Measurements from ENCODE around the gene RAB8A.

DNA sequence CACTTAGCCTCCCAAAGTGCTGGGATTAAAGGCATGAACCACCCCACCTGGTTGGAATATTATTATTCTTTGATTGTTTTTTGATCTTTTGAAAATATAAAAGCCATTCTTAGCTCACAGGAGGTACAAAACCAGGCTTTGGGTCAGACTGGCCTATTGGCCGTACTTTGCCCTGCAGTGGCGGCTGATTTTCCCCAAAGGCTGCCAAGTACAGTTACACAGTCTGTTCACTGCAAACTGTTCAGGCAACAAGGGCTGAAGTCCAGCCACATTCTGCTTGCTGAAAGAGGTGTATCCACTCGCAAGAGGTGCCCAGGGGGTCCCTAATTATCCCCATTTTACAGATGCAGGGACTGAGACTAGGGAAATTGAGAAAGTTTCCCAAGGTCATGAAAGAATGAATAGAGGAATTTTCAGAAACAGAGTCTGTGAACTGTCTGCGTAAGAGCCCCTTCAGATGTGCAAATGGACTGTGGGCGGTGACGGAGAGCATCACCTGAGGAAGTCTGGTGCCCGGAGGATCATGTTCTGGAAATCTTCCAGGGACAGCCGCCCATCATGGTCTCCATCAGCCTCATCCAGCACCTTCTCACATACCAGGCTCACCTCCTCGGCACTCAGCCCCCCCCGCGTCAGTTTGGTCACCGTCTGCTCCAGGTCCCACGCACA is 52.7 kb downstream of the RAB8A start:
- TF ChIP-seq, protein P1, sequence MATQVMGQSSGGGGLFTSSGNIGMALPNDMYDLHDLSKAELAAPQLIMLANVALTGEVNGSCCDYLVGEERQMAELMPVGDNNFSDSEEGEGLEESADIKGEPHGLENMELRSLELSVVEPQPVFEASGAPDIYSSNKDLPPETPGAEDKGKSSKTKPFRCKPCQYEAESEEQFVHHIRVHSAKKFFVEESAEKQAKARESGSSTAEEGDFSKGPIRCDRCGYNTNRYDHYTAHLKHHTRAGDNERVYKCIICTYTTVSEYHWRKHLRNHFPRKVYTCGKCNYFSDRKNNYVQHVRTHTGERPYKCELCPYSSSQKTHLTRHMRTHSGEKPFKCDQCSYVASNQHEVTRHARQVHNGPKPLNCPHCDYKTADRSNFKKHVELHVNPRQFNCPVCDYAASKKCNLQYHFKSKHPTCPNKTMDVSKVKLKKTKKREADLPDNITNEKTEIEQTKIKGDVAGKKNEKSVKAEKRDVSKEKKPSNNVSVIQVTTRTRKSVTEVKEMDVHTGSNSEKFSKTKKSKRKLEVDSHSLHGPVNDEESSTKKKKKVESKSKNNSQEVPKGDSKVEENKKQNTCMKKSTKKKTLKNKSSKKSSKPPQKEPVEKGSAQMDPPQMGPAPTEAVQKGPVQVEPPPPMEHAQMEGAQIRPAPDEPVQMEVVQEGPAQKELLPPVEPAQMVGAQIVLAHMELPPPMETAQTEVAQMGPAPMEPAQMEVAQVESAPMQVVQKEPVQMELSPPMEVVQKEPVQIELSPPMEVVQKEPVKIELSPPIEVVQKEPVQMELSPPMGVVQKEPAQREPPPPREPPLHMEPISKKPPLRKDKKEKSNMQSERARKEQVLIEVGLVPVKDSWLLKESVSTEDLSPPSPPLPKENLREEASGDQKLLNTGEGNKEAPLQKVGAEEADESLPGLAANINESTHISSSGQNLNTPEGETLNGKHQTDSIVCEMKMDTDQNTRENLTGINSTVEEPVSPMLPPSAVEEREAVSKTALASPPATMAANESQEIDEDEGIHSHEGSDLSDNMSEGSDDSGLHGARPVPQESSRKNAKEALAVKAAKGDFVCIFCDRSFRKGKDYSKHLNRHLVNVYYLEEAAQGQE (IDR thresholded peaks at IDR 0.05) = peak; percentile 82
- TF ChIP-seq JUND (IDR thresholded peaks at IDR 0.05) (peak; percentile 24 to 57), TAF1 (conservative IDR thresholded peaks at IDR 0.05) (no peak), FOXA1 (IDR thresholded peaks at IDR 0.05) (peak; percentile 25), RXRA (IDR thresholded peaks at IDR 0.05) (peak; percentile 81), EGR1 (IDR thresholded peaks at IDR 0.05; ENCODE audit: low read depth in 2 of 2) (peak in 1 of 2 donors; percentile 30), RAD21 (IDR thresholded peaks at IDR 0.05) (peak; percentile 36 to 57)
- TF ChIP-seq, protein P2, sequence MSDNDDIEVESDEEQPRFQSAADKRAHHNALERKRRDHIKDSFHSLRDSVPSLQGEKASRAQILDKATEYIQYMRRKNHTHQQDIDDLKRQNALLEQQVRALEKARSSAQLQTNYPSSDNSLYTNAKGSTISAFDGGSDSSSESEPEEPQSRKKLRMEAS (IDR thresholded peaks at IDR 0.05) = no peak
- TF ChIP-seq, protein P3, sequence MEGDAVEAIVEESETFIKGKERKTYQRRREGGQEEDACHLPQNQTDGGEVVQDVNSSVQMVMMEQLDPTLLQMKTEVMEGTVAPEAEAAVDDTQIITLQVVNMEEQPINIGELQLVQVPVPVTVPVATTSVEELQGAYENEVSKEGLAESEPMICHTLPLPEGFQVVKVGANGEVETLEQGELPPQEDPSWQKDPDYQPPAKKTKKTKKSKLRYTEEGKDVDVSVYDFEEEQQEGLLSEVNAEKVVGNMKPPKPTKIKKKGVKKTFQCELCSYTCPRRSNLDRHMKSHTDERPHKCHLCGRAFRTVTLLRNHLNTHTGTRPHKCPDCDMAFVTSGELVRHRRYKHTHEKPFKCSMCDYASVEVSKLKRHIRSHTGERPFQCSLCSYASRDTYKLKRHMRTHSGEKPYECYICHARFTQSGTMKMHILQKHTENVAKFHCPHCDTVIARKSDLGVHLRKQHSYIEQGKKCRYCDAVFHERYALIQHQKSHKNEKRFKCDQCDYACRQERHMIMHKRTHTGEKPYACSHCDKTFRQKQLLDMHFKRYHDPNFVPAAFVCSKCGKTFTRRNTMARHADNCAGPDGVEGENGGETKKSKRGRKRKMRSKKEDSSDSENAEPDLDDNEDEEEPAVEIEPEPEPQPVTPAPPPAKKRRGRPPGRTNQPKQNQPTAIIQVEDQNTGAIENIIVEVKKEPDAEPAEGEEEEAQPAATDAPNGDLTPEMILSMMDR (IDR thresholded peaks at IDR 0.05; ENCODE audit: low read depth, low read length, missing input control) = no peak
